Smooth muscle cell of the brain vasculature (primary cell): ENCODE data around the gene SPN.
"Not testable (repeated sequence)": the region's sequence is repeated elsewhere in the genome, so short reads cannot be mapped to it uniquely, and the experiment has no call there.

Experiments
- DNase-seq: peaks from one replicate; pipeline ENCODE4 v3.0.0-alpha.2; 2012; ENCODE audit warnings: low read depth, low spot score

Gene SPN, protein sequence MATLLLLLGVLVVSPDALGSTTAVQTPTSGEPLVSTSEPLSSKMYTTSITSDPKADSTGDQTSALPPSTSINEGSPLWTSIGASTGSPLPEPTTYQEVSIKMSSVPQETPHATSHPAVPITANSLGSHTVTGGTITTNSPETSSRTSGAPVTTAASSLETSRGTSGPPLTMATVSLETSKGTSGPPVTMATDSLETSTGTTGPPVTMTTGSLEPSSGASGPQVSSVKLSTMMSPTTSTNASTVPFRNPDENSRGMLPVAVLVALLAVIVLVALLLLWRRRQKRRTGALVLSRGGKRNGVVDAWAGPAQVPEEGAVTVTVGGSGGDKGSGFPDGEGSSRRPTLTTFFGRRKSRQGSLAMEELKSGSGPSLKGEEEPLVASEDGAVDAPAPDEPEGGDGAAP

DNA sequence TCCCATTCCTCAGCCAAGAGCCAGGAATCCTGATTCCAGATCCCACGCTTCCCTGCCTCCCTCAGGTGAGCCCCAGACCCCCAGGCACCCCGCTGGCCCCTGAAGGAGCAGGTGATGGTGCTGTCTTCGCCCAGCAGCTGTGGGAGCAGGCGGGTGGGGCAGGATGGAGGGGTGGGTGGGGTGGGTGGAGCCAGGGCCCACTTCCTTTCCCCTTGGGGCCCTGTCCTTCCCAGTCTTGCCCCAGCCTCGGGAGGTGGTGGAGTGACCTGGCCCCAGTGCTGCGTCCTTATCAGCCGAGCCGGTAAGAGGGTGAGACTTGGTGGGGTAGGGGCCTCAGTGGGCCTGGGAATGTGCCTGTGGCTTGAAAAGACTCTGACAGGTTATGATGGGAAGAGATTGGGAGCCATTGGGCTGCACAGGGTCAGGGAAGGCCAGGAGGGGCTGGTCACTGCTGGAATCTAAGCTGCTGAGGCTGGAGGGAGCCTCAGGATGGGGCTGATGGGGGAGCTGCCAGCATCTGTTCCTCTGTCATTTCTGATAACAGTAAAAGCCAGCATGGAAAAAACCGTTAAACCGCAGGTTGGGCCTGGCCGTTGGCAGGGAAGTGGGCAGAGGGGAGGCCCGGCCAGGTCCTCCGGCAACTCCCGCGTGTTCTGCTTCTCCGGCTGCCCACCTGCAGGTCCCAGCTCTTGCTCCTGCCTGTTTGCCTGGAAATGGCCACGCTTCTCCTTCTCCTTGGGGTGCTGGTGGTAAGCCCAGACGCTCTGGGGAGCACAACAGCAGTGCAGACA is at the start of gene SPN:
Gene SPN, plus strand, starts transcription at position 232 of the 791 bp plus-strand sequence. Its CDS starts 482 bp downstream, at position 714.
- no peak for DNase-seq

DNA sequence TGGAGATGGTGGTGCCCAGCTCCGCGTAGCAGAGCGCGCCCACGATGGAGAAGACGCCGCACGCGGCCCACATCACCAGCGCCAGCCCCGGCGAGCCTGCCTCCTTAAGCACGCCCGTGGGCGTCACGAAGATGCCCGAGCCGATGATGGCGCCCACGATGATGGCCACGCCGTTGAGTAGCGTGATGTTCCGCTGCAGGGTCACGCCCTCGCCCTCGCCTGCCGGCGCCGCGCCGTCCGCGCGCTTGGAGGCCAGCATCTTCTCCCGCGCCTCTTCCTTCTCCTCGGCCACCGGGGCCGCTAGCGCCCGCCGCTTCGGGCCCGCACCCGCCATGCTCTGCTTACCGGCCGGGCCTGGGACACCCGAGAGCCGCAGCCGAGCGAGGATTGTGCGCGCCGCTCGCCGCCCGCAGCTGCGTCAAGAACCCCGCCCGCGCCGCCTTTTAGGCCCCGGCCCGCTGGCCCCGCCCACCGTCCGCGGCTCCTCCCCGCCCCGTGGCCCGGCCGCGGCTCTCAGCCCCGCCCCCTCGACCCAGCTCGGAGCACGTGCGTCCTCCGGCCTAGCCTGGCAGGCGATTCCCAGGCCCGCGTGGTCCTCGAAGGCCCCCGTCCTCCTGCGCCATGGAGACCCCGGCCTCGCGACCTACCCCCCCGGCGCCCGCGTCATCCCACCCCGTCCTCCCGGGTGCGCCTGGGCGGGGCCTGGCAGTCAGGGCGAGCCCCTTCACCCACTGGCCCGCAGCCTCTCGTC is 49.6 kb upstream of the SPN start:
- DNase-seq = not testable (repeated sequence)

DNA sequence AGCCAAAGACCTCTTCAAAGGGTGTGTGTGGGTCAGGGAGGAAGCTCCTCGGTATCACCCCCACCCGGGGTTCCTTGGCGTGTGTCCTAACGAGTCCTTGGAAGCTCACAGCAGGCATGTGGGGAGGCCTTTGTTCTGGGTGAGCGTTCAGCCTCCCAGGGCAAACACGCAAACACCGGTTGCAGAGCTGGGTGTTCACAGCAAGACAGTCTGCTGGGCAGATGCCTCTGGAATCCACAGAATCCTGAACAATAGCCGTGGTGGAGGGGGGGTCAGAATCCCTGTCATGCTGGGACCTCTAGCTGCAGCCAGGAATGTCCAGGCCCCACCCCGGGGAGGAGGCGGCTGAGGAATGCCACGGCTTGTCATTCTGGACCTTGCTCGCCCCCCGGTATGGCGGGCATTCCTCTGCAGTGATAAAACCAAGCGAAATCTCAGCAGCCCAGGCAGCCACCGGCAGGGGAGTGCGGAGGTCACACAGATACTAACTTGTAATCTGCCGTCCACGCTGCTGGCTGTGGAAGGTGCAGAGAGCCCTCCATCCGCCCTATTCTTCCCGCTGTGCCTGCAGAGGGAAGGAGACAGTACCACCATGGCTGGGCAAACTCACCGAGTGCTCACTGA is 48.2 kb upstream of the SPN start:
- not testable (repeated sequence) for DNase-seq

DNA sequence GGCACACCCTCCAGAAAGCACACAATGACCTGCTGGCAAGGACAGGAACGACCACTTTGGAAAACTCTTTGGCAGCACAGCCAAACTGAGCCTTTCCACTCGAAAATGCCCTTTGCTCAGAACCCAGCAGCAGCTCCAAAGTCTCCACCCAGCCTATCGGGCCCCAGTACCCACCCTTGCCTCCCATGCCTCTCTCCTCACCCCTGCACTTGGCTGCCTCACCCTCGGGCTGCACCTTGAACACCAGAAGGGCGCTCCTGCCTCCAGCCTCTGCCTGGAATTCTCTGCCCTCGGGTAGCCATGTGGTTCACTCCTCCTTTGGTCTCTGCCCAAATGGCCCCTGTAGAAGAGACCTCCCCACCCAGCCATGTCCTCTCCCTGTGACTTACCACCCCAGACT is 46.9 kb upstream of the SPN start:
- not testable (repeated sequence) for DNase-seq

DNA sequence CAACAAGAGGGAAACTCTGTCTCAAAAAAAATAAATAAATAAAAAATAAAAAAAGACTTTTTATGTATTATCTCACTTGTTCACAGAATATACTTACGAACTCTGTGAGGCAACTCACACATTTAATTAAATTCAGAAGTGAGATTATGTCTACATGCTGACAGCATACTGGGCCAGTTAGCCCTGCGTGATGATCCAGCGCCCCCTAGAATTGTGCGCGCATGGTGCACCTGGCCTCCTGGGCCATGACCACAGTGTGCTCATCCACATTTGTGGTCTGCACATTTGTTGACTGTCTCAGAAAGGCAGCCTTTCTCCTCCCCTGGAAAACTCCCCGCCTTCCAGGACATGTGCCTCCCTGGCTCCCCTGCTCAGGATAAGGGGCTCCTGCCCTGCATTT is 42.5 kb upstream of the SPN start:
- not testable (repeated sequence) for DNase-seq

DNA sequence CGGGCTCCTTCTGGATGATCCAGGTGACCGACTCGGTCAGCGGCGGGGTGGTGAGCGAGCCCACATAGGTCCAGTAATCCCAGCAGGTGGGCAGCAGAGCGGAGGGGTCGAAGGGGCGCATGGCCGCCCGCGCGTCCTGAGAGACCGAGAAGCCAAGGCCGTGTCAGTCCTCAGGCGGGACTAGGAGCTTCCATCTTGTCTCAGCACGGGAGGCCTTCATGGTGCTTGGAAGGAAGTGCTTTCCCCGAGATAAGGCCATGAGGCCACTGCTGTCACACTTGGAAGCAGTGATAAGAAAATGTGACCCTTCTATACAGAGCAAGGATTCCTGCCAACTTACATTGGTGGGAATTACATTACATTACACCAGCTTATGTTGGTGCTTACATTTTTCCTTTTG is 40.3 kb upstream of the SPN start:
- DNase-seq = not testable (repeated sequence)

DNA sequence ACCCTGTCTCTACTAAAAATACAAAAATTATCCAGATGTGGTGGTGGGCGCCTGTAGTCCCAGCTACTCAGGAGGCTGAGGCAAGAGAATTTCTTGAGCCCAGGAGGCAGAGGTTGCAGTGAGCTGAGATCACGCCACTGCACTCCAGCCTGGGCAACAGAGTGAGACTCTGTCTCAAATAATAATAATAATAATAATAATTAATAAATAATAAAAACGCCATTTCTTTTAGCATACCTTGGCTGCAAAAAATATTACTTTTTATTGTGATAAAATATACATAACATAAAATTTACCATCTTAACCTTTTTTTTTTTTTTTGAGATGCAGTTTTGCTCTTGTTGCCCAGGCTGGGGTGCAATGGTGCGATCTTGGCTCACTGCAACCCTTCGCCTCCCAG is 39.8 kb upstream of the SPN start:
- not testable (repeated sequence) for DNase-seq

DNA sequence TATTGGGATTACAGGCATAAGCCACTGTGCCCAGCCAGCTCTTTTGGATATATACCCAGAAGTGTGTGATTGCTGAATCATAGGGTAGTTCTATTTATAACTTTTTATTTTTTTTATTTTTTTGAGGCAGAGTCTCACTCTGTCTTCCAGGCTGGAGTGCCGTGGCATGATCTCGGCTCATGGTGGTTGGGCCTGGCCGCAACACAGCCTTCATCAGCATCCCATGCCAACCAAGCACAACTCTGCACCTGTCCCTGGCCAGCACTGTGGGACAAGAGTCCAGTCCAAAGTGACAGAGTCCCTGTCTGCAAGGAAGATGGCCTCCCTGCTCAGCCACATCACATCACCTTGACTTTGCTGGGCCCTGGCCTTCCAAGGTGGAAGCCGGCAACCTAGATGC is 37.9 kb upstream of the SPN start:
- DNase-seq = not testable (repeated sequence)

DNA sequence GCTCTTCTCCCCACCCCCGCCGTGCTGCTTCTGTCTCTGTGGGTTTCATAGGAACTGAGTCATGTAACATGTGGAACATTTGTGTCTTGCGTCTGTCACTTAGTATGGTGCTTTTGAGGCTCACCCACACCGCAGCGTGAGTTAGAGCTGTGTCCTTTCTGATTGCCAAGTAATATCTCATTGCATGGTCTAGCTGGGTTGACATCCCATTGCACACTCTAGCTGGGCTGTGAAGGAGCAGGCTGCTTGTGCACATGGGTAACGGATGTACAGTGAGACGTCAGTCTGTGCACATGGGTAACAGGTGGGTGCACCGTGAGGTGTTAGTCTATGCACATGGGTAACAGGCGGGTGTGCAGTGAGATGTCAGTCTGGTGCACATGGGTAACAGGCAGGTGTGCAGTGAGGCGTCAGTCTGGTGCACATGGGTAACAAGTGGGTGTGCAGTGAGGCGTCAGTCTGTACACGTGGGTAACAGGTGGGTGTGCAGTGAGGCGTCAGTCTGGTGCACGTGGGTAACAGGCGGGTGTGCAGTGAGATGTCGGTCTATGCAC is 36.2 kb upstream of the SPN start:
- not testable (repeated sequence) for DNase-seq

DNA sequence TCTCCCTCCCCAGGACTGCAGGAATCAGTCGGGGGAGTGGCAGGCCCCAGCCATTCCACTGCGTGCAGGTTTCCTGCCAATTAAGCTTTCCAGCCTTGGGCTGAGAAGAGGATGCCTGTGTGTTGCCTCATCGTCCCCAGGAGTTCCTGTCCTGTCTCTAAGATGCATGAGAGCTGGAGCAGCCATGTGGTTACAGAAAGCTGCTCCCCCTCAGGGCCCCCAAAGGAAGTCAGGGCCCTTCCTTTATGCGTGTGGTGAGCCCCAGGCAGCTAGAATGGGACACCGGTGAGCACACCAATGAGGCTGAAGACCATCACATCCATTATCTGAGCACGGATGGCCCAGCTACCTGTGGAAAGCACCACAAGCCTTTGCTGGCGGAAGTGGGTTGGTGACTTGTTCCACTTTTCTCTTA is 35.4 kb upstream of the SPN start:
- DNase-seq = not testable (repeated sequence)

DNA sequence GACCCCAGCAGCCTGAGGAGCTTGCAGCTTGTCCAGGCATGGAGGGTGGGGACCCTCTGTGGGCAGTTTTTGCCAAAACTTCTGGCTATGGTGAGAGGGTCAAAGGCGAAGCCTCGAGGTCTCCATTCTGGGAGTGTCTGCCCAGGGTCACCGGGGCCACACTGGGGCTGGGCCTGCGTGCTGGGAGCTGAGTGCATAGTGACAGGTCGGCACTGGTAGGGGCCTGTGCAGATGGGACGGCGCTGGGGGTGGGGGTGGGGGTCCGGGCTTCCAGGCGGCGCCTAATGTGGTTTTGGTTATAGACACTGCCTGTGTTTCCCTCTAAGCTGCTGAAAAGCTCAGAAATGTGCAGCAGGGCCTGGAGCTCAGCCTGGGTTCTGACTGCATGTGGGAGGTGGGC is 34.3 kb upstream of the SPN start:
- not testable (repeated sequence) for DNase-seq

DNA sequence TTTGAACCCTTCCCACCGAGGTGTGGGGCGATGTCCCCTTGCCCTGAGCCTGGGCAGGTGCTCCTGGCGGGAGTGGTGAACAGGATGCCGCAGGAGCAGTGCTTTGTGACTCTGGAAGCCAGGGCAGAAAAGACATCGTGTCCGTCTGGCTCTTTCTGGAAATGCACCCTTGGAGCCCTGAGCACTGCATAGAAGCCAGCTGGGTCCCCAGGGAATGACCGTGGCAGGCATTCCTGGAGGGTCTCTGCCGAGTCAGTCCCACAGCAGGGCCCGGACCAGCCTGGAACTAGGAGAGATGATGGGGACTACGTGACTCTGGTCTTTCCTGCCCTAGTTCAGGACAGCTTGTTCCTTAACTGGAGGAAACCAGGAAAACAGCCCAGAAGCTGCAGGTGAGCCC is 33.7 kb upstream of the SPN start:
- DNase-seq = not testable (repeated sequence)

DNA sequence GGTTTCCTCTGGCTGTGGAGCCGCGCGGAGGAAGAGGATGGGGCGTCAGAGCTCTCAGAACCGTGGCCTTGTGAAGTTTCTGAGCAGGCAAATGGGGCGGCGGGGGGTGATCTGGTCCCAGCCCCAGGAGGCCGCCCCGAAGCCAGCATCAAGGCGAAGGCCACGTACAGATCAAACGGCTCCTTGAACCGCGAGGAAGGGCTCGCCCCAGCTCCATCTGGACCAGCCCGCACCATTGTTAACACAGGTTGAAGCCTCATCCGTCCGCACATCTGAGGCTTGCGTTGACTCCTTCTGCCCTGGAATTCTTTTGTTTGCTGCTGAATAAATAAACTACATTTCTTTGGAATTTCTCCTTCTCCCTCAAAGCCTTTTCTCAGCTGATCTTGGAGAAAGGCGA is 31.4 kb upstream of the SPN start:
- not testable (repeated sequence) for DNase-seq

DNA sequence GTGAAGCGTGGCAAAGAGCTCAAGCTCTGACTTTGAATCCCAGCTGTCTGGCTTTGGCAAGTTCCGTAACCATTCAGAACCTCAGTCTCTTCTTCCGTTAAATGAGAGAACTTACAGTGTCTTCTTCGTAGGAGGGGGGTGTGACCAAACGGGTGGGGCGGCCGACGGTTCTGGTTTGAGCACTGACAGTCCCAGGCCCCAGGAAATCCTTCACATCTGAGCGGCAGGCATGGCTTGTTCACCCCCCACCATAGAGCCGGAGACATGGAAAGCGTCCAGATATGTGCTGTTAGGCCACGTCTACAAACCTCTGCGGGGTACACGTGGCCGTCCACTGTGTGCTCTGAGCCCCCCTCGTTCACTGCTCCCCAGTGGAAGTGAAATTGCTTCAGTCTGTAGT is 27.1 kb upstream of the SPN start:
- not testable (repeated sequence) for DNase-seq

DNA sequence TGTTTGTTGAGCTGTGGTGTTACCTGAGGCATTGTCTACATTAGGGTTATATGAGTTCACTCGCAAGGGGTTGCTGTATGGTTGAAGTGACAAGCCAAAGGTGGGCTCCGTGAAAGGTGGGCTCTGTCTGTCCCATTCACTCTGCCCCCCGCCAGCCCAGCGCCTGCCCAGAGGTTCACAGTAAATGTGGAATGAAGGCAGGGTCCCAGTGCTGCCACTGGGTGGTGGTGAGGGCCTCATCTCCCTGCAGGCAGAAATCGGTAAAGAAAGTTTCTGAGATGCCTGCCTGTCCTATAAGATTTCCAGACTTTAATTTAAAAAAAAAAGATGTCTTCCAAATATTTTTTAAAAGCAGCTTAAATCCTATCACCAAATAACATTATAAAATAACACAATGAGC is 26.7 kb upstream of the SPN start:
- DNase-seq = not testable (repeated sequence)

DNA sequence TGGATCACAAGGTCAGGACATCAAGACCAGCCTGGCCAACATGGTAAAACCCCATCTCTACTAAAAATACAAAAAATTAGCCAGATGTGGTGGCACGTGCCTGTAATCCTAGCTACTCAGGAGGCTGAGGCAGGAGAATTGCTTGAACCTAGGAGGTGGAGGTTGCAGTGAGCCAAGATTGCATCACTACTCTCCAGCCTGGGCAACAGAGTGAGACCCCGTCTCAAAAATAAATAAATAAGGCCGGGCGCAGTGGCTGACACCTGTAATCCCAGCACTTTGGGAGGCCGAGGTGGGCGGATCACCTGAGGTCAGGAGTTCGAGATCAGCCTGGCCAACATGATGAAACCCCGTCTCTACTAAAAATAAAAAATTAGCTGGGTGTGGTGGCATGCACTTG is 24.3 kb upstream of the SPN start:
- DNase-seq = not testable (repeated sequence)

DNA sequence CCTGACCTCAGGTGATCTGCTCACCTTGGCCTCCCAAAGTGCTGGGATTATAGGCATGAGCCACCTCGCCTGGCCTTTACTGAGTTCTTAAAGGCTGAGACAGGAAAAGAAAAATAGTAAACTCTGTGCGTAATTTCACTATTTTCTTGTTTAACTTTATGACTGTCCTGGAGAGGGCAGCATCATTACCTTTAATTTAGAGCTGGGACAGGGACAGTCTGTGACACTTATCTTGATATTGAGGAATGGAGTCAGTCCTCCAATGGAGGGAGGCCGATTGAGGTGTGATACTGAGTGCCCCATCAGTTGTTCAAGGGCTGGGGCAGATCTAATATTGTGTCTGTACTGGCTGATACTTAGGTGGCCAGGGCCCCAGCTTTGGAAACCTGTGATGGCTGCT is 21.5 kb upstream of the SPN start:
- no peak for DNase-seq

DNA sequence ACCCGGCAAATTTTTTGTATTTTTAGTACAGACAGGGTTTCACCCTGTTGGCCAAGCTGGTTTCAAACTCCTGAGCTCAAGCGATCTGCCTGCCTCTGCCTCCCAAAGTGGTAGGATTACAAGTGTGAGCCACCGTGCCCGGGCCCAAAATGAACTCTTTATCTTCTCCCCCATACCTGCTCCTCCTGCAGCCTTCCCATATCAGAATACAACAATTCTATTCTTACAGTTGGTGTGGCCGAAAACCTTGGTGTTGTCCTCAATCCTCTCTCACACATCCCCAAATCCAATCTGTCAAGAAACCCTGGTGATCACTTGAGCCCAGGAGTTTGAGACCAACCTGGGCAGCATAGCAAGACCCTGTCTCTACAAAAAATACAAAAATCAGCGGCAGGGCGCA is 19.5 kb upstream of the SPN start:
- DNase-seq = no peak

DNA sequence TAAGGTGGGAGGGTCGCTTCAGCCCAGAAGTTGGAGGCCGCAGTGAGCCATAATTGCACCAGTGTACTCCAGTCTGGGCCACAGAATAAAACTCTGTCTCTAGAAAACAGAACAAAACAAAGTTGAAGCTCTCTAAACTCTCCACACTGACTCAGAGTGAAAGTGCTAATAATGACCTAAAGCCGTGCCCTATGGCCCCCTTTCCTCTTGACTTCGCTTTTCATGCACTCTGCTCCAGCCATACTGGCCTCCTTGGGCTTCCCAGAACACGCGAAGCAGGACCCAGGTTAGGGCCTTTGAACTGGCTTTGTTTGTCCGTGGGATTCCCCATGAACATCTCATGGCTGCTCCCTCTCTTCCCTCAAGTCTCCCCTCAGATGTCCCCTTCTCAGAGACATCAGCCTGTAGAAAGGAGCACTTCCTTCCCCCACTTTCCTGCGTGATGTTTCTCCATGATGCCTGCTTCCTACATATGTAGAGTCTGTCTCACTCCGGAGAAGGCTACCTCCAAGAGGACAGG is 18.6 kb upstream of the SPN start:
- DNase-seq = no peak

DNA sequence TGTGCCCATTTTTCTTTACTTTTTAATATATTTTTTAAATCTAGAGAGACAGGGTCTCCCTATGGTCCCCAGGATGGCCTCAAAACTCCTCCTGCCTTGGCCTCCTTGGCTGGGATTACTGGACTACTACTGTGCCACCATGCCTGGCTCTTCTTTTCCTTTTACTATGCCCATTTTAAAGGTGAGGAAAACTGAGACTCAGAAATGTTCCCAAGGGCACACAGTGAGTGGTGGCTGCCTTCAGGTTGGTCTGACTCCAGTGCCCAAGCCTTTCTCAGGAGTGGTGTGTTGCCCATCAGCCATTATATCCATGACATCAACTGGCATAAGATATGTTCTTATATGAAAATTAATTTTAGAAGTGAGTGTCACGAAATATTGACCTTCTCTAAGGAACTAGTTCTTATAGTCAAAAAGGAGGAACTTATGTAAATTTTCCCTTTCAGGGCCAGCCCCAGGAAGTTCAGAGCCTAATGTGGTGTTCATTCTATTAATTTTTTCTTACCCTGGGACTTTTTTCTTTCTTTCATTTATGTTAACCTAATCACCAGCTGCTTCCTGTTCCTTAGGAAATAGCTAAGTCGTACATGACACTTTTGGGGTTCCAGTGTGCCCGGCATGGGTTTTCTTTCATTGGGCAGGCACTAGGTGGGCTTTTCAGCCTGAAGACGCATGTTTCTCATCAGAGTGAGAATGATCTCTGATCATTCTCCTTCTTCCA is 17.9 kb upstream of the SPN start:
- DNase-seq = no peak
